Nephron (organoid): ENCODE measurements around the gene PPP4C.

Experiments used
- H3K27ac Mint-ChIP-seq, 3 experiments: 2 replicates each; pipeline ENCODE4 v1.8.0; 2020; ENCODE audit warnings: mixed read lengths in 3 of 3, mild to moderate bottlenecking in 2 of 3, moderate library complexity in 1 of 3
- H3K27me3 Mint-ChIP-seq: 2 replicates; pipeline ENCODE4 v1.8.0; 2021; ENCODE audit warnings: low read depth, mild to moderate bottlenecking, moderate library complexity, mixed read lengths
- H3K36me3 Mint-ChIP-seq: 2 replicates; pipeline ENCODE4 v1.8.0; 2020; ENCODE audit warnings: low read depth, mixed read lengths
- H3K4me1 Mint-ChIP-seq: 2 replicates; pipeline ENCODE4 v1.8.0; 2020; ENCODE audit warnings: mixed read lengths
- H3K4me3 Mint-ChIP-seq, 3 experiments: 2 replicates each; pipeline ENCODE4 v1.8.0; 2020; ENCODE audit warnings: mild to moderate bottlenecking in 3 of 3, mixed read lengths in 3 of 3, moderate library complexity in 2 of 3
- H3K9me3 Mint-ChIP-seq: 2 replicates; pipeline ENCODE4 v1.8.0; 2020; ENCODE audit warnings: mixed read lengths
- TF ChIP-seq, protein P1 (sequence below), 3 experiments: fragments of 200-600 bp; sonication (generic); IDR thresholded peaks; one replicate each; pipeline ENCODE4 v1.5.0; 2021; ENCODE audit warnings: antibody characterized with exemption in 3 of 3; ENCODE audit not compliant: unreplicated experiment in 3 of 3

Gene PPP4C

GRCh38 chr16:30053376-30054015 lies 22.3 kb upstream of the PPP4C start:
- Mint-ChIP-seq H3K9me3 (no peaks in the 10 kb centered on the region), H3K27me3 (no peaks in the 10 kb centered on the region), H3K4me3 (peak overlapping the region; percentile 89 to 92 (median 89)), H3K36me3 (no peaks in the 10 kb centered on the region), H3K27ac (peak overlapping the region; percentile 35 to 76 (median 48)), H3K4me1 (peaks cover 38% of the 10 kb centered on the region)
- TF ChIP-seq, protein P1, sequence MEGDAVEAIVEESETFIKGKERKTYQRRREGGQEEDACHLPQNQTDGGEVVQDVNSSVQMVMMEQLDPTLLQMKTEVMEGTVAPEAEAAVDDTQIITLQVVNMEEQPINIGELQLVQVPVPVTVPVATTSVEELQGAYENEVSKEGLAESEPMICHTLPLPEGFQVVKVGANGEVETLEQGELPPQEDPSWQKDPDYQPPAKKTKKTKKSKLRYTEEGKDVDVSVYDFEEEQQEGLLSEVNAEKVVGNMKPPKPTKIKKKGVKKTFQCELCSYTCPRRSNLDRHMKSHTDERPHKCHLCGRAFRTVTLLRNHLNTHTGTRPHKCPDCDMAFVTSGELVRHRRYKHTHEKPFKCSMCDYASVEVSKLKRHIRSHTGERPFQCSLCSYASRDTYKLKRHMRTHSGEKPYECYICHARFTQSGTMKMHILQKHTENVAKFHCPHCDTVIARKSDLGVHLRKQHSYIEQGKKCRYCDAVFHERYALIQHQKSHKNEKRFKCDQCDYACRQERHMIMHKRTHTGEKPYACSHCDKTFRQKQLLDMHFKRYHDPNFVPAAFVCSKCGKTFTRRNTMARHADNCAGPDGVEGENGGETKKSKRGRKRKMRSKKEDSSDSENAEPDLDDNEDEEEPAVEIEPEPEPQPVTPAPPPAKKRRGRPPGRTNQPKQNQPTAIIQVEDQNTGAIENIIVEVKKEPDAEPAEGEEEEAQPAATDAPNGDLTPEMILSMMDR (IDR thresholded peaks at IDR 0.05; ENCODE audit: unreplicated experiment in 3 of 3) = no peak

DNA sequence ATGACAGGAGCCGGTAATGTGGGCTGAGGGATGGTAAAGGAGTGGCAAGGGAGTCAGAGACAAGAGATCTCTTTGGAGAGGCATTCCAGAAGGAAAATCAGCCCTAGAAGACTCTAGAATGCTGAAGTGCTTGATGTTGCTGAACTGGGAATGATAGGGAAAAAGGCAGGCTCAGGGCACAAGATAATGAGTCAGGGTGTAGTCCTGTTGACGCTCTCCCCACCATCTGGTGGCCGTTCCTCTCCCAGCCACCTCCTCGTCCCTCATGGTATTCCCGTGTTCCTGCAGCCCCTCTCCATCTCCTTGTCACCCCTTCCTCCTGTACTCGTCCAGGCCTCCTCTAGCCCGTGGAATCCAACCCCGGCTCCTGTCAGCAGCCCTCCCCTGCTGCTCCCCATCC lies 21.3 kb upstream of the PPP4C start:
- Mint-ChIP-seq H3K4me1 (peaks cover 43% of the 10 kb centered on the region), H3K9me3 (no peaks in the 10 kb centered on the region), H3K27me3 (no peaks in the 10 kb centered on the region), H3K4me3 (peak overlapping the region; percentile 81 to 87 (median 84)), H3K36me3 (peaks cover 4% of the 10 kb centered on the region), H3K27ac (peak overlapping the region in 2 of 3 experiments; percentile 51)
- TF ChIP-seq, protein P1 (IDR thresholded peaks at IDR 0.05; ENCODE audit: unreplicated experiment in 3 of 3) = no peak

GRCh38 chr16:30054959-30055553 lies 20.7 kb upstream of the PPP4C start:
- no peaks in the 10 kb centered on the region for H3K9me3 Mint-ChIP-seq
- H3K27ac Mint-ChIP-seq = peak overlapping the region in 2 of 3 experiments; percentile 31 to 49
- TF ChIP-seq, protein P1 (IDR thresholded peaks at IDR 0.05; ENCODE audit: unreplicated experiment in 3 of 3) = peak in 2 of 3 experiments; percentile 25 to 38
- peak overlapping the region; percentile 81 to 87 (median 84) for H3K4me3 Mint-ChIP-seq
- peaks cover 43% of the 10 kb centered on the region for H3K4me1 Mint-ChIP-seq
- peaks cover 4% of the 10 kb centered on the region for H3K36me3 Mint-ChIP-seq
- H3K27me3 Mint-ChIP-seq = no peaks in the 10 kb centered on the region

DNA sequence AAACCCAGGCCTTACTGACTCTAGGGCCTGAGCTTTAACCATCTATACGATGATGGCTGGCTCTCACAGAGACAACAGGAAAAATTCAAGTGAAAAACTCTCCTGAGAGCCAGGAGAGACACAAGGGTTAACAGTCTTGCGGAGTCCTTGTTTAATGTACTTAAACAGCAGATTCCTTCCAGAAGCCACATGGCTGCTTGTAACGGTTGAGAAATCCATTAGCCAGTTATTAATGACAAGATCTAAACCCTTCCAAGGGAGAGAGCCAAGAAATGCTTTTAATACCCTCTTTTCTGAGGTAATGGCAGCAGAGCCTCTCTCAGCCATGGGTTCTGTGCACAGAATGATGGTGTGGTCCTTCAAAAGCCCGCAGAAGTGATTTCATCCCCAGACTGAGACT lies 15.4 kb upstream of the PPP4C start:
- peak overlapping the region; percentile 57 to 90 (median 82) for H3K27ac Mint-ChIP-seq

DNA sequence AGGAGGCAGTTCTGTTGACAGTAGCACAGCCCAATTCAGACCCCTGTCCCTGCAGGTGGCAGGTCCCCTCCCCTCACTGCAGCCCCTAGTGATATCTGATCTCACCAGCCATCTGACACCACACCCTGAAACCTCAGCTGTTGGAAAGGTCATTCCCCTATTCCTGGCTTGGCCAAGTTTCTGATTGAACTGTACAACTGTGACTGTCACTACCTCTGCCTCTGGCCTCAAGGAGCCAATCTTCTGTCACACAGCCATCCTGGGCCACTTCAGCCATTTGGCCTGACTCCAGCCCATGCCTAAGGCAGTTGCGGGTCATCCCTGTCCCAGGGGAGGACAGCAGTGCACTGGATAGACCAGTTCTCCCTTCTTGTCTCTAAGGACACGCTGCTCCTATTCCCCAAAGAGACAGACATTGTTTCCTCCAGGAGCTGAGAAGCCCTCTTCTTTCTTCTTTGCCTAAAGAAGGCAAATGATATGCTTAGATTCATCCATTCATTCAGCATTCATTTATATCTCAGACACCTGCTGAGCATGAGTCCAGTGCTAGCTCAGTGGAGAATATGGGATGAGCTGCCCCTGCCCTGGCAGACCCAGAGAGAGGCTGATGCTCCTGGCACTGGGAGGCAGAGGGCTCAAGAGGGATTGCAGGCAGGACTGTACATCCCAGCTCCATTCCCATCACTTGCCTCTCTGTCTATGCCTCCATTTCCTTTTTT lies 14.8 kb upstream of the PPP4C start:
- H3K27me3 Mint-ChIP-seq = no peaks in the 10 kb centered on the region
- H3K27ac Mint-ChIP-seq = peak overlapping the region; percentile 57 to 90 (median 82)
- peak overlapping the region; percentile 13 to 59 (median 27) for H3K4me3 Mint-ChIP-seq
- TF ChIP-seq, protein P1 (IDR thresholded peaks at IDR 0.05; ENCODE audit: unreplicated experiment in 3 of 3) = no peak
- no peaks in the 10 kb centered on the region for H3K9me3 Mint-ChIP-seq
- peaks cover 37% of the 10 kb centered on the region for H3K4me1 Mint-ChIP-seq
- H3K36me3 Mint-ChIP-seq = peaks cover 4% of the 10 kb centered on the region

More for the DNA sequence above, 15.4 kb upstream of the PPP4C start:
- Mint-ChIP-seq H3K4me3 (peak overlapping the region; percentile 13 to 59 (median 27)), H3K4me1 (peaks cover 37% of the 10 kb centered on the region), H3K9me3 (no peaks in the 10 kb centered on the region), H3K27me3 (no peaks in the 10 kb centered on the region), H3K36me3 (peaks cover 4% of the 10 kb centered on the region)
- TF ChIP-seq, protein P1 (IDR thresholded peaks at IDR 0.05; ENCODE audit: unreplicated experiment in 3 of 3) = no peak
